Right hindlimb (tissue), 1 donor: ENCODE data around the gene ZDHHC21.
"Not testable (repeated sequence)": the region's sequence is repeated elsewhere in the genome, so short reads cannot be mapped to it uniquely, and the experiment has no call there.

Experiments
- DNase-seq: peaks from one replicate; pipeline ENCODE4 v3.0.0-alpha.2; 2018

The ZDHHC21 gene

GRCh38 chr9:14678776-14679175, 14.5 kb downstream of the ZDHHC21 start:
- DNase-seq: no peak

GRCh38 chr9:14677872-14678271, 15.4 kb downstream of the ZDHHC21 start:
- no peak for DNase-seq

GRCh38 chr9:14677396-14677795, 15.8 kb downstream of the ZDHHC21 start:
- DNase-seq: no peak

GRCh38 chr9:14674630-14675029, 18.6 kb downstream of the ZDHHC21 start:
- DNase-seq: no peak

GRCh38 chr9:14671377-14671776, 21.9 kb downstream of the ZDHHC21 start:
- DNase-seq: no peak

- DNase-seq: no peak
These were observed 22.5 kb downstream of the ZDHHC21 start for GRCh38 chr9:14670718-14671117.

GRCh38 chr9:14664022-14664421, 29.2 kb downstream of the ZDHHC21 start:
- DNase-seq: not testable (repeated sequence)

GRCh38 chr9:14662060-14662453, 31.2 kb downstream of the ZDHHC21 start:
- DNase-seq: no peak

GRCh38 chr9:14661421-14662059, 31.7 kb downstream of the ZDHHC21 start:
- no peak for DNase-seq

GRCh38 chr9:14660721-14661120, 32.5 kb downstream of the ZDHHC21 start:
- no peak for DNase-seq

GRCh38 chr9:14654932-14655331, 38.3 kb downstream of the ZDHHC21 start:
- no peak for DNase-seq

- no peak for DNase-seq
These were observed 39.7 kb downstream of the ZDHHC21 start for GRCh38 chr9:14653511-14653910.

GRCh38 chr9:14652729-14653377, 40.4 kb downstream of the ZDHHC21 start:
- no peak for DNase-seq

GRCh38 chr9:14650596-14650995, 42.6 kb downstream of the ZDHHC21 start:
- no peak for DNase-seq

- no peak for DNase-seq
These were observed 47.6 kb downstream of the ZDHHC21 start for GRCh38 chr9:14645648-14646047.

- no peak for DNase-seq
These were observed 52.3 kb downstream of the ZDHHC21 start for GRCh38 chr9:14640967-14641366.

- no peak for DNase-seq
These were observed 52.9 kb downstream of the ZDHHC21 start for GRCh38 chr9:14640294-14640693.

- DNase-seq: no peak
These were observed 59.2 kb downstream of the ZDHHC21 start for GRCh38 chr9:14633906-14634565.

GRCh38 chr9:14633148-14633547, 60.1 kb downstream of the ZDHHC21 start:
- no peak for DNase-seq

GRCh38 chr9:14627513-14627912, 65.7 kb downstream of the ZDHHC21 start:
- DNase-seq: no peak

- no peak for DNase-seq
These were observed 74.3 kb downstream of the ZDHHC21 start for GRCh38 chr9:14618836-14619420.

- no peak for DNase-seq
These were observed 76.8 kb downstream of the ZDHHC21 start for GRCh38 chr9:14616188-14616982.

- no peak for DNase-seq
These were observed 84.7 kb downstream of the ZDHHC21 start for GRCh38 chr9:14608540-14608939.
